Measurements from ENCODE around the gene CSK.
"Not testable (repeated sequence)": the region's sequence is repeated elsewhere in the genome, so short reads cannot be mapped to it uniquely, and the experiment has no call there.

The CSK gene

GRCh38 chr15:74783808-74784175 is 1.9 kb downstream of the CSK start:
- DNase-seq (ENCODE audit: low read depth): no peak
- peak overlapping the region; percentile 85 for H3K4me3 ChIP-seq (ENCODE audit: low read length)
- no peak for TF ChIP-seq CTCF (conservative IDR thresholded peaks at IDR 0.05; ENCODE audit: low read length)

DNA sequence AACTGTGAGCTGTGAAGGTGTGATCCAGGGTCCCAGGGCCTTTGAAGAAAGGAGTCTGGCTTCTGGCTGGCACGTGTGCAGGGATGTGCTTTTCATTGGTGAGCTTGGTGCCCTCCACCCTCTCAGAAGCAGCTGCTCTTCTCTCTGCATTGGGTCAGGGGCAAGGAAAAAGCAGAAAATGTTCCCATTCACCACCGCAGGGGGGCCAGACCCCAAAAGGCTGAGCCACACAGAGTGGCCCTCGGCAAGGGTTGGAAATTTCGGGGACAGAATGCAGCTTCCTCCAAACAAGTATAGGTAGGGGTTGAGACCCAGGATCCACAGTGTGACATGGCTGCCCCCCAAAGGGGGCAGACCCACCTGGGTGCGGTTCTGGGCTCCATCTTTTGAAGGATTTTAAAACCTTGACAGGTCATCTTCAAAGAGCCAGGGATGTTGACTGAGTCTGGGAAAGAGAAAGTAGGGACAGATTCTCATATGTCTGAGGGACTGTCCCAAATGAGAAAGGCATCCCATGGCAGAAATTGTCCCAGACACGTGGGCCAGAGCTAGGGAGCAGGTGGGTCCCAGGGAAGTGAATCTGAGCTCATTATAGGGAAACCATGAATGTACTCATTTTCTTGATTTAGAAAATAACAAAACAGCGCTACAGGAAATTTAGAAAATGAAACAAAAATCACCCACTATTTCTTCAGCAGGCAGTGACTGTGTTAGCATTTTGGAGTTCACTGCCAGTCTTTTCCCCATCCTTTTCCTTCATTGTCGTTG is 2.7 kb downstream of the CSK start:
- no peak for TF ChIP-seq CTCF (conservative IDR thresholded peaks at IDR 0.05; ENCODE audit: low read length)
- DNase-seq (ENCODE audit: low read depth): no peak
- no peak overlapping the region for H3K4me3 ChIP-seq (ENCODE audit: low read length)

DNA sequence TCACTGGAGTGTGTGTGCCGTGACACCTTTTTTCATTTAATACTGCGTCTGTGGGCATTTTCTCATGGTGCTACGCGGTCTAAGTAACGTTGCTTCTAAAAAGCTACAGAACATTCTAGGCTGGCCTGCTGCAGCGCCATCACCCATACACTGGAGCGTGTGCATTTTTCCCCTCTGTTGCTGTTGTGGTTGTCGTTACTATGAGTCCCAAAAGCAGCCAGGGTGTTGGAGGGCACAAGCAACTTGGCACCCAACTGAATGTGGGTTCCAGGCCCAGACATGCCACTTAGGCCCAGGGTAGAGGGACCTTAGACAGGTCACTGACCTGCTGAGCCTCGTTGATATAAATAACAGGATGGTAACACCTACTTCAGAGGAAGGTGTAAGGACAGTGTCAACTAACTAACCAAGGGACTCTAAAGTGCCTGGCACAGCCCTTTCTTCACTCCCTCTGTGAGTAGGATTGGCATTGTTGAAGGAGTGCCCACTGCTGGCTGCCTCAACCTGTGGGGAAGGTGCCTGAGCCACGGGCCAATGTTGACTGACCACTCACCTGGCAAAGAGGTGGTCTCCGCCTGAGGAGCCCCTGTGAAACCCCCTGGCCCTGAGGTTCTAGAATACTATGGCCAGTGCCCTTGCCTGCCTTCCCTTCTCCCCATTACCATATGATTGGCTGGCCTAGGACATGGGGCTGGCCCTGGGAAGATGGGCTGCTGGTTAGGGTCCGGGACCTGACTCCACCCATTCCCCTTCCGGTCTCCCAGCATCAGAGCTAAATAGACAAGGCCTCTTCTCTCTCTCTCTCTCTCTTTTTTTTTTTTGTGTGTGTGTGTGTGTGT is 3.5 kb downstream of the CSK start:
- TF ChIP-seq CTCF (conservative IDR thresholded peaks at IDR 0.05; ENCODE audit: low read length): no peak
- no peak for DNase-seq (ENCODE audit: low read depth)
- H3K4me3 ChIP-seq (ENCODE audit: low read length): no peak overlapping the region

- not testable (repeated sequence) for DNase-seq (ENCODE audit: low read depth); H3K4me3 ChIP-seq (ENCODE audit: low read length)
These were observed 4.2 kb downstream of the CSK start for GRCh38 chr15:74786081-74786480.

DNA sequence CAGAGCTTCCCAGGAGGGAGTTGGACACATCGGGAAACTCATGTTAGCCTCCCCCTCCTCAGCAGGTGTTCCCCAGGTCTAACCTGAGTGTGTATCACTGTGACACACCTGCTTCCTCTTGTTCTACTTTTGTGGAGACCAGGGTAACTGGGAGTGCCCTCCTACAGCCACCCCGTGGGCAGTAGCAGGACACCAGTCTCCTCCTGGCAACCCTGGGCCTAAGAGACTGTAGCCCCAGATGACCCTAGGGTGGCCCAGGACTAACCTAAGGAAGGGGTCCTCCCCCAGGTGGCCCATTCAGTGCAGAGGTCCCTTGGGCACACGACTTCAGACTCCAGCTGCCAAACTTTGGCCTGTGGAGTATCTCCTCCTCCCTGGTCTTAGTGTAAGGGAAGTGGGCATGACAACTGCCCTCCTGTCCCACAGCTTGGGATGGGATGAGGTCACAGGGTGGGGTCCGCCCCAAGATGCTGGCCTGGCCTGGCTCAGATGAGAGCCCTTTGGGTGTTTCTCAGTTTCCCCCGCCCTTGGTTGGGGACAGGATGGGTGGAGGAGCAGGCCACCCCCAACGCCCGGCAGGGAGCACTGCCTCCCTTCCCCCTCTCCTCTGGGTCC is 4.8 kb downstream of the CSK start:
- DNase-seq (ENCODE audit: low read depth): no peak
- no peak overlapping the region for H3K4me3 ChIP-seq (ENCODE audit: low read length)

GRCh38 chr15:74787251-74788041 is 5.6 kb downstream of the CSK start:
- TF ChIP-seq CTCF (conservative IDR thresholded peaks at IDR 0.05; ENCODE audit: low read length): peak; percentile 57
- peak; percentile 47 for DNase-seq (ENCODE audit: low read depth)

More for the DNA sequence above, 4.8 kb downstream of the CSK start:
- no peak for TF ChIP-seq CTCF (conservative IDR thresholded peaks at IDR 0.05; ENCODE audit: low read length)

More at GRCh38 chr15:74787251-74788041, 5.6 kb downstream of the CSK start:
- no peak overlapping the region for H3K4me3 ChIP-seq (ENCODE audit: low read length)

All from AG10803 (cell line).